HFF-Myc (cell line): Measurements from ENCODE around the gene RBM23.
A peak's percentile ranks its signal among the peaks of the same experiment; 100 is the strongest.

Source experiments
- DNase-seq: peaks from one replicate; pipeline ENCODE4 v3.0.0-alpha.2; 2011; ENCODE audit warnings: low read depth; ENCODE audit errors: extremely low read depth
- H3K4me3 ChIP-seq: replicated peaks from 2 replicates; pipeline ENCODE4 v1.5.1; 2011; ENCODE audit warnings: low read depth, mild to moderate bottlenecking, control low read depth, low read length
- TF ChIP-seq, protein P1 (sequence below): IDR thresholded peaks from 2 replicates; pipeline ENCODE4 v1.5.1; 2012; ENCODE audit warnings: mild to moderate bottlenecking, low read depth, low read length, control low read depth; ENCODE audit errors: missing control alignments

The RBM23 gene

GRCh38 chr14:22887990-22888378 is 31.0 kb downstream of the RBM23 start:
- H3K4me3 ChIP-seq, result peak overlapping the region; percentile 40
- TF ChIP-seq, protein P1, sequence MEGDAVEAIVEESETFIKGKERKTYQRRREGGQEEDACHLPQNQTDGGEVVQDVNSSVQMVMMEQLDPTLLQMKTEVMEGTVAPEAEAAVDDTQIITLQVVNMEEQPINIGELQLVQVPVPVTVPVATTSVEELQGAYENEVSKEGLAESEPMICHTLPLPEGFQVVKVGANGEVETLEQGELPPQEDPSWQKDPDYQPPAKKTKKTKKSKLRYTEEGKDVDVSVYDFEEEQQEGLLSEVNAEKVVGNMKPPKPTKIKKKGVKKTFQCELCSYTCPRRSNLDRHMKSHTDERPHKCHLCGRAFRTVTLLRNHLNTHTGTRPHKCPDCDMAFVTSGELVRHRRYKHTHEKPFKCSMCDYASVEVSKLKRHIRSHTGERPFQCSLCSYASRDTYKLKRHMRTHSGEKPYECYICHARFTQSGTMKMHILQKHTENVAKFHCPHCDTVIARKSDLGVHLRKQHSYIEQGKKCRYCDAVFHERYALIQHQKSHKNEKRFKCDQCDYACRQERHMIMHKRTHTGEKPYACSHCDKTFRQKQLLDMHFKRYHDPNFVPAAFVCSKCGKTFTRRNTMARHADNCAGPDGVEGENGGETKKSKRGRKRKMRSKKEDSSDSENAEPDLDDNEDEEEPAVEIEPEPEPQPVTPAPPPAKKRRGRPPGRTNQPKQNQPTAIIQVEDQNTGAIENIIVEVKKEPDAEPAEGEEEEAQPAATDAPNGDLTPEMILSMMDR, result no peak
- no peak for DNase-seq

DNA sequence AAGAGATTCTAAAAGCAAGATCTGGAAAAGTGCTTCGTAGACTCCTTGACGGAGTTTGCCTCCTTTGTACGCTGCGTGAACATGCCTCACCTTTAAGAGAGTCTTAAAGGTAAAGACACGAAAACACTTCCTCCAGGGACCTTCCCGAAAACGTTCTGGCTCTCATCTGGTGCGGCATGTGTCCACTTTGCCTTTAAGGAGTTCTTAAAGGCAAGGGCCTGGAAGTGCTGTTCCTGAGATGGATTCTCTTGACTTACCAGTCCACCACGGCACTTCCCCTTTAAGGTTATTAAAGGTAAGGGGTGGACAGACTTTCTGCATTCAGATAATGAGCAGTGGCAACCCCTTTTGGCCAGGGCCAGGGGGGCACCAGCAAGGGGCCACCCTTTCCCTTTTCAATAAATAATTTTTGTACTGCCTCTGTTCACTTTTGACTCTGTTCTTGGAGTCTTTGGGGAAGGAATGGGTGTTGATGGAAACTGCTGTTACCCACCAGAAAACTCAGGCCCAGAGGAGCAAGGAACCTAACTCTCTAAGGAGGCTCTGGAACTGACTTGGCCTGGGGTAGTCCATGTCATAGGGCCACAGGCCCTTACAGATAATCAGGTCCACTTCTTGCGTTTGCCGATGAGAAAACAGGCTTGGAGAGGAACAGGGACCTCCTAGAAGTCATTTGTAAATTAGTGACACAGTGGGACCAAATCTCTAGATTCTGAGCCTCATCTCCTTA is 31.5 kb downstream of the RBM23 start:
- TF ChIP-seq, protein P1, result no peak
- DNase-seq, result no peak
- H3K4me3 ChIP-seq, result peak overlapping the region; percentile 40

DNA sequence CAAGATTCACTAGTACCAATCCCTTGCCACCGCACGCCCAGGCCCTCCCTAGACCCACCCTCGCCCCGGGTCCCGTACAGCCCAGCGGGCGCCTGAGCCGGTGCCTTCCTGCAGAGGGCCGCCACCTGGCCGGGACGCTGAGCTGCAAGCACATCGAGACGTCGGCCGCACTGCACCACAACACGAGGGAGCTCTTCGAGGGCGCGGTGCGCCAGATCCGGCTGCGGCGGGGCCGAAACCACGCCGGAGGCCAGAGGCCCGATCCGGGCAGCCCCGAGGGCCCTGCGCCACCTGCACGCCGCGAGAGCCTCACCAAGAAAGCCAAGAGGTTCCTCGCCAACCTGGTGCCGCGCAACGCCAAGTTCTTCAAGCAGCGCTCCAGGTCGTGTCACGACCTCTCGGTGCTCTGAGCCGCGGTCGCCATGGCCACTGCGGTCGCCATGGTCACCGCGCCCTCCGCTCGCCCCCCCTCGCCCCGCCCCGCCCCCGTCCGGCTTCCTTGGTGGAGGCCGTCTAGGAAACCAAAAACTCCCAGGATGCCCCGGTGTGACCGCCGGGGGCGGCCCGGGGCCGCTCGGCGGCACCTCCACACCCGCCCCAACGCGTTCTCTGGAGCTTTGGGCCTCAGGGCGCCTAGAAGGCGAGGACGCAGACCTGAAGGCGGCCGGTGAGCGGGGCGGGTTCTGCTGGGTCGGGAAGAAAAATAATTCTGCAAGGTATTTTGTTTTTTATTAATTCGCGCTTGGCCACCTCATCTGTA is 32.3 kb downstream of the RBM23 start:
- TF ChIP-seq, protein P1, result no peak
- no peak for DNase-seq
- peak overlapping the region; percentile 40 for H3K4me3 ChIP-seq

GRCh38 chr14:22885975-22886374 is 33.0 kb downstream of the RBM23 start:
- DNase-seq, result no peak
- H3K4me3 ChIP-seq, result no peak overlapping the region
- TF ChIP-seq, protein P1, result no peak

DNA sequence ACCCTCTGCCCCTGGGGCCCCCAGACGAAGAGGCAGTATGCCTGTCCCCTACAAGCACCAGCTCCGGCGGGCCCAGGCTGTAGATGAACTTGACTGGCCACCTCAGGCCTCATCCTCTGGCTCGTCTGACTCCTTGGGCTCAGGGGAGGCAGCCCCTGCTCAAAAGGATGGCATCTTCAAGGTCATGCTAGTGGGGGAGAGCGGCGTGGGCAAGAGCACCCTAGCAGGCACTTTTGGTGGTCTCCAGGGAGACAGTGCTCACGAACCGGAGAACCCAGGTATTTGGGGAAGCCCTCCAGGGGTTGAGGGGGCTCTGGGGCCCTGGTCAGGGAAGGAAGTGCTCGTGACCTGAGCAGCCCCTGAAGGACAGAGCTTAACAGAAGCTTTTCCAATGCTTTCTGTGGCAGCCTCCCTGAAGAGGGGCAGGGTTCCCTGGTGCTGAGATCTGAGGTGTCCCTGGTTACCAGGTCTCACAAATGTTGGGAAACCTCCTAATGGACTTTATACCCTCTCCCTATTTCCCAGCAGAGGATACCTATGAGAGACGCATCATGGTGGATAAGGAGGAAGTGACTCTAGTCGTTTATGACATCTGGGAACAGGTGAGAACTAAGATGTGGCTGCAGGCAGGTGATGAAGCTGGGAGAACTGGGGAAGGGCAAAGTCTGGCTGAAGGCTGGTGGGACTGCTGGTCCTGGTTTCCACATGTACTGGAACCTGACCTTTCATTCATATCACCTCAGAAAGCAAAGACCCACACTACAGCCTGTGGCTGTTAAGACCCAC is 34.0 kb downstream of the RBM23 start:
- TF ChIP-seq, protein P1, result no peak
- DNase-seq, result no peak
- H3K4me3 ChIP-seq, result no peak overlapping the region

DNA sequence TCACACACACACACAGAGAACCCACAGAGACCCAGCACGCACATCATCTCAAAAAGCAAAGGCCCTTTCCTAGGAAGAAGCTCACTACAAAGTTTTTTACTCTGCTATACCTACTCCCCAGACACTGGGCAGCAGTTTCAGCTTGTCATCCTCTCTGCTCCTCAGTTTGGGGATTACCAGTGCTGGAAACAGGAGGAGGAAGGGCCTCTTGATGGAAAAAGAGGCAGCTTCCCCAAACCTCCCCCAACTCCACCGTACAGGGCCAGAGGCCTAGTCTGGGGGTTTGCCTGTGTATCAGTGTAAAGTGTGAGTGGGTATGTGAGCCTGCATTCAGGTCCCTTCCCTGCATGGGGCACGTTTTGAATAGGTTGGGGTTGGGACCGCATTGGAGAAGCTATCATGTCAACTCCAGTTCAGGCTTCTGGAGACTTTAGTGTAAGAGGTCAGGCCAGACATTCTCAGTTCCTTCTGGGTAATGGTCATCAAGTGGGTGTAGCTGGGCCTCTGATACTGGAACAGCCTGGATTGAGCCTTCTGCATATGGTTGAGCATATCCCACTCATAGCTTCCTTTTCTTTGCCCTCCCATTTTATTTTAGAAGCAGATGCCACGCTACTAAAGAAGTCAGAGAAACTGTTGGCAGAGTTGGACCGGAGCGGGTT is 34.7 kb downstream of the RBM23 start:
- H3K4me3 ChIP-seq, result no peak overlapping the region
- TF ChIP-seq, protein P1, result no peak
- no peak for DNase-seq
